ENCODE measurements around the gene LRRC17.

The LRRC17 gene

DNA sequence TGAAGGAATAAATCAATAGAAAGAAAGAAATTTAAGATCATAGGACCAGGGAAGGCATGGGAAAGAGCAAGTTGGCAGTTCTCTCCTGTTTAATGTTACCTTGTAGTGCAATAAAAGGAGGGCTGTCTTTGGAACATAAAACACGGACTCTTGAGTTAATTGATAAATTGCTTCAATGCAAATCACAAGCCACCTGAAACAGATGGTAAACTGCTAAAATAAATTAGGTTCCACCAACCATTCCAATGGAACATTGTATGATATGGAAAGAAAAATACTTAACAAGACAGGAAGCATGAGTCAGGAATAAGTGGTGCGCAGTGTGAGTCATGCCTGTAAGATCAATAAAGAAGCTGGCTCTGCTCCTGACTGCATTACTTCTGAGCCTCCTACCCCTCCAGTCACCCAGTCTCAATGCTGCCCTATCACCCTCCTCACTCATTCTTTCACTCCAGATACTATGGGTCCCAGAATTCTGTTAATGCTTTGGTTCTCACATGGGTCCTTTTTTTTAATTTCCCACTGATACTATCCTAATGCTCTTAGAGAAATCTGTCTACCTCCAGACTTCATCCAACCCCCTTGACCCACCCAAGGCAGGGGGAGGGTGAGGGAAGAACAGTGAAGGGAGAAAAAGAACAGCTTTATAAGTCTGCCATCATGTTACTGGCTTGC, 78.9 kb downstream of the LRRC17 start:
- Histone ChIP-seq H3K4me1 (ENCODE audit: control insufficient read depth in 1 of 2, insufficient read depth in 1 of 2, low read depth in 1 of 2, low read length in 1 of 2) (peaks cover 52 to 55% of the 10 kb centered on the region in 2 experiments), H3K36me3 (no peaks in the 10 kb centered on the region), H3K4me3 (ENCODE audit: low read depth in 1 of 2, low read length in 1 of 2) (peak overlapping the region in 1 of 2 experiments; percentile 15), H3K9me3 (no peaks in the 10 kb centered on the region), H3K27me3 (no peaks in the 10 kb centered on the region), H3K27ac (peak overlapping the region; percentile 84)
- no peak for TF ChIP-seq CTCF (IDR thresholded peaks at IDR 0.05)

DNA sequence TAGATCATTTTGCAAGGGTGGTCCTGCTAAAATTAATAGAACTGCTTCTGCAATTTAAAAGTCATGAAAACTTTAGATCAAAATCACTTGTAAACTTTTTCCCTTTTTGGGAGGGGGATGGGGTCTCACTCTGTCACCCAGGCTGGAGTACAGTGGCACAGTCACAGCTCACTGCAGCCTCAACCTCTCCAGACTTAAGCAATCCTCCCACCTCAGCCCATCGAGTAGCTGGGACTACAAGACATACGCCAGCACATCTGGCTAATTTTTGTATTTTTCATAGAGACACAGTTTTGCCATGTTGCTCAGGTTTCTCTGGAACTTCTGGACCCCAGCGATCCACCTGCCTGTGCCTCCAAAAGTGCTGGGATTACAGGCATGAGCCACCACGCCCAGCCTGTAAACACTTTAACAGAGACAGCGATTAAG, 79.7 kb downstream of the LRRC17 start:
- Histone ChIP-seq H3K27me3 (no peaks in the 10 kb centered on the region), H3K27ac (peak overlapping the region; percentile 84), H3K9me3 (no peaks in the 10 kb centered on the region), H3K36me3 (no peaks in the 10 kb centered on the region), H3K4me1 (ENCODE audit: control insufficient read depth in 1 of 2, insufficient read depth in 1 of 2, low read depth in 1 of 2, low read length in 1 of 2) (peaks cover 52 to 55% of the 10 kb centered on the region in 2 experiments), H3K4me3 (ENCODE audit: low read depth in 1 of 2, low read length in 1 of 2) (no peak overlapping the region)
- no peak for TF ChIP-seq CTCF (IDR thresholded peaks at IDR 0.05)

GRCh38 chr7:102992938-102993717, 80.3 kb downstream of the LRRC17 start:
- H3K9me3 ChIP-seq = no peaks in the 10 kb centered on the region
- TF ChIP-seq CTCF (IDR thresholded peaks at IDR 0.05) = no peak
- H3K27me3 ChIP-seq = no peaks in the 10 kb centered on the region
- no peak overlapping the region for H3K4me3 ChIP-seq (ENCODE audit: low read depth in 1 of 2, low read length in 1 of 2)
- peak overlapping the region; percentile 84 for H3K27ac ChIP-seq
- no peaks in the 10 kb centered on the region for H3K36me3 ChIP-seq
- H3K4me1 ChIP-seq (ENCODE audit: control insufficient read depth in 1 of 2, insufficient read depth in 1 of 2, low read depth in 1 of 2, low read length in 1 of 2) = peaks cover 52 to 55% of the 10 kb centered on the region in 2 experiments

GRCh38 chr7:102993718-102994029, 80.9 kb downstream of the LRRC17 start:
- no peaks in the 10 kb centered on the region for H3K36me3 ChIP-seq
- H3K27ac ChIP-seq = peak overlapping the region; percentile 84
- peaks cover 52 to 54% of the 10 kb centered on the region in 2 experiments for H3K4me1 ChIP-seq (ENCODE audit: control insufficient read depth in 1 of 2, insufficient read depth in 1 of 2, low read depth in 1 of 2, low read length in 1 of 2)
- no peaks in the 10 kb centered on the region for H3K9me3 ChIP-seq
- no peak for TF ChIP-seq CTCF (IDR thresholded peaks at IDR 0.05)
- H3K27me3 ChIP-seq = no peaks in the 10 kb centered on the region
- H3K4me3 ChIP-seq (ENCODE audit: low read depth in 1 of 2, low read length in 1 of 2) = no peak overlapping the region

- Histone ChIP-seq H3K9me3 (no peaks in the 10 kb centered on the region), H3K4me3 (ENCODE audit: low read depth in 1 of 2, low read length in 1 of 2) (no peak overlapping the region), H3K4me1 (ENCODE audit: control insufficient read depth in 1 of 2, insufficient read depth in 1 of 2, low read depth in 1 of 2, low read length in 1 of 2) (peaks cover 44 to 46% of the 10 kb centered on the region in 2 experiments), H3K27ac (no peak overlapping the region), H3K27me3 (no peaks in the 10 kb centered on the region), H3K36me3 (no peaks in the 10 kb centered on the region)
- TF ChIP-seq CTCF (IDR thresholded peaks at IDR 0.05) = no peak
Measured at GRCh38 chr7:102994567-102994966, 81.8 kb downstream of the LRRC17 start.

Measured in neutrophil (primary cell).